Measurements from ENCODE around the gene EIF4A3. TPM values are rescaled to one million over a fixed set of nuclear protein-coding genes. Genes with fewer than 3 reads are reported as not detected.

The EIF4A3 gene
- total and polyA plus RNA-seq, 2 donors: 76.3 to 116 TPM

DNA sequence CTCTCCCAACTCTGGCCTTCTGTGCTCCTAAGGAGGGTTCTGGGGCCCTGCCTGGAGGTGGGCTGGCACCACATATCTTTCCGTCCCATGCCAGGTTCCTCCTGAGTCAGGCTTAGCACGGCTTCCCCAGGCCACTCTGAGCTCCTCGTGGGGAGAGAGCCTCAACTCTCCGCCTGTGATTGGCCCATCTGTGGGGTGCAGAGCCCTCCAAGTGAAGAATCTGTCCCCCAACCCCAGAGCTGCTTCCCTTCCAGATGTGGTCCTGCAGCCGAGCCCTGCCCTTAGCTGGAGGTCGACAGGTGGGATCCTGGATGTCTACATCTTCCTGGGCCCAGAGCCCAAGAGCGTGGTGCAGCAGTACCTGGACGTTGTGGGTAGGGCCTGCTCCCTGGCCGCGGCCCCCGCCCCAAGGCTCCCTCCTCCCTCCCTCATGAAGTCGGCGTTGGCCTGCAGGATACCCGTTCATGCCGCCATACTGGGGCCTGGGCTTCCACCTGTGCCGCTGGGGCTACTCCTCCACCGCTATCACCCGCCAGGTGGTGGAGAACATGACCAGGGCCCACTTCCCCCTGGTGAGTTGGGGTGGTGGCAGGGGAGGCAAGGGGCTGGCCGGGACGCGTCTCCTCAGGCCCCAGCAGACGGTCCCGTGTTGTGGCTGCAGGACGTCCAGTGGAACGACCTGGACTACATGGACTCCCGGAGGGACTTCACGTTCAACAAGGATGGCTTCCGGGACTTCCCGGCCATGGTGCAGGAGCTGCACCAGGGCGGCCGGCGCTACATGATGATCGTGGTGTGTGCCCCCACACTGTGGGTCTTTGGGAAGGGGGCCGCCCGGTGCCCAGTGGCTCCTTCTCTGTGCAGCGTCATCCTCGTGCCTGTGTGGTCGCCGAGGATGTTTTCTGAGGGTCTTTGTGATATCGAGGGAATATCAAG lies 38.6 kb downstream of the EIF4A3 start:
- DNase-seq (ENCODE audit: low read depth in 6 of 9, low spot score in 9 of 9): no peak
- Histone ChIP-seq H3K4me1 (ENCODE audit: control insufficient read depth in 2 of 2, insufficient read depth in 2 of 2, low read length in 2 of 2) (peaks cover 0 to 20% of the 10 kb centered on the region in 2 donors), H3K36me3 (ENCODE audit: control insufficient read depth in 2 of 2, insufficient read depth in 2 of 2, low read length in 1 of 2) (no peaks in the 10 kb centered on the region), H3K4me3 (ENCODE audit: low read length in 2 of 2) (no peak overlapping the region), H3K9me3 (ENCODE audit: control insufficient read depth in 2 of 2, insufficient read depth in 1 of 2, low read length in 1 of 2) (no peaks in the 10 kb centered on the region), H3K27me3 (ENCODE audit: control insufficient read depth in 2 of 2, insufficient read depth in 1 of 2, low read length in 1 of 2) (no peaks in the 10 kb centered on the region), H3K27ac (ENCODE audit: low read depth in 1 of 2, low read length in 1 of 2) (no peak overlapping the region)
- 94% methylated on average over 40 of the region's 40 CpGs for WGBS

DNA sequence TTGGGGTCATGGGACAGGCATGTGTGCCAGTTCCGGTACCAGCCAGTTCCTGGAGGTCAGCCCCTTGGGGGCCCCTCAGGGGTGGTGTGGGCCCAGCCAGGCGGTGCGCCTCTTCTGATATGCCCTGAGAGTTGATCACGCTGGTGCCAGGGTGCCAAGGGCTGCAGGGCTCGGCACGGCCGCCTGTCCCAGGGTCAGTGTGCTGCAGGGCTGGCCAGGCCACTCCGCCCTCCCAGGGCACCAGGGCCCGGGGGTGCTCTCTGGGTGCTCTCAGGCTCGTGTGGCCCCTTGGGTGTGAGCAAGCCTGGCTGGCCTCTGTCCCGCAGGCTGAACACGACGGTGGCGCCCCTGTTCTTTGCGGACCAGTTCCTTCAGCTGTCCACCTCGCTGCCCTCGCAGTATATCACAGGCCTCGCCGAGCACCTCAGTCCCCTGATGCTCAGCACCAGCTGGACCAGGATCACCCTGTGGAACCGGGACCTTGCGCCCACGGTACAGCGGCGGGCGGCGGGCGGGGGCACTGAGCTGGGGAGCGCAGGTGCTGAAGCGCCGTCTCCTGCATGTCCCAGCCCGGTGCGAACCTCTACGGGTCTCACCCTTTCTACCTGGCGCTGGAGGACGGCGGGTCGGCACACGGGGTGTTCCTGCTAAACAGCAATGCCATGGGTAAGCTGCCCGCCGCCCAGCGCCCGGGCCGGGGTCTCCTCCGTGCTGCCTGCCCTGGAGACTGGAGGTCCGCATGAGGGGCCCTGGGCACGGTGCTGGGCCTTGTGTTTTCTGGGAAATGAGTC lies 39.5 kb downstream of the EIF4A3 start:
- no peak overlapping the region for H3K4me3 ChIP-seq (ENCODE audit: low read length in 2 of 2)
- H3K9me3 ChIP-seq (ENCODE audit: control insufficient read depth in 2 of 2, insufficient read depth in 1 of 2, low read length in 1 of 2): peaks cover 0 to under 1% of the 10 kb centered on the region in 2 donors
- 96% methylated on average over 46 of the region's 46 CpGs for WGBS
- H3K36me3 ChIP-seq (ENCODE audit: control insufficient read depth in 2 of 2, insufficient read depth in 2 of 2, low read length in 1 of 2): no peaks in the 10 kb centered on the region
- H3K4me1 ChIP-seq (ENCODE audit: control insufficient read depth in 2 of 2, insufficient read depth in 2 of 2, low read length in 2 of 2): peaks cover 0 to 28% of the 10 kb centered on the region in 2 donors
- no peak overlapping the region for H3K27ac ChIP-seq (ENCODE audit: low read depth in 1 of 2, low read length in 1 of 2)
- DNase-seq (ENCODE audit: low read depth in 6 of 9, low spot score in 9 of 9): no peak
- no peaks in the 10 kb centered on the region for H3K27me3 ChIP-seq (ENCODE audit: control insufficient read depth in 2 of 2, insufficient read depth in 1 of 2, low read length in 1 of 2)

DNA sequence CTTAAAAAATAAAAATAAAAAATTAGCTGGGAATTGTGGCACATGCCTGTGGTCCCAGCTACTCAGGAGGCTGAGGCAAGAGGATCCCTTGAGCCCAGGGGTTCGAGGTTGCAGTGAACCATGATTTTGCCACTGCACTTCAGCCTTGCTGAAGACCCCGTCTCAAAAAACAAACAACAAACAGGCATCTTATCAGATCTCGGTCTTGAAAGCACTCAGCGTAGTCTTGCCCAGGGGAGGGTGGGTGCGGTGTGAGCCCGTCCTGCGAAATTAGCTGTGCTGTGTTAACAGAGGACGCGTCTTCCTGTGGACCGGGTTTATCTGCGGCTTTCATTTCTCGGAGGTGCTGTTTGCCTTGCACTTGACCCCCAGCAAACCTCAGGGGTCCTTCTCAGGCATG lies 40.2 kb downstream of the EIF4A3 start:
- peaks cover 0 to 4% of the 10 kb centered on the region in 2 donors for H3K27me3 ChIP-seq (ENCODE audit: control insufficient read depth in 2 of 2, insufficient read depth in 1 of 2, low read length in 1 of 2)
- peaks cover 0 to 3% of the 10 kb centered on the region in 2 donors for H3K9me3 ChIP-seq (ENCODE audit: control insufficient read depth in 2 of 2, insufficient read depth in 1 of 2, low read length in 1 of 2)
- no peak for DNase-seq (ENCODE audit: low read depth in 6 of 9, low spot score in 9 of 9)
- no peaks in the 10 kb centered on the region for H3K36me3 ChIP-seq (ENCODE audit: control insufficient read depth in 2 of 2, insufficient read depth in 2 of 2, low read length in 1 of 2)
- 93% methylated on average over 12 of the region's 12 CpGs for WGBS
- no peak overlapping the region for H3K27ac ChIP-seq (ENCODE audit: low read depth in 1 of 2, low read length in 1 of 2)
- H3K4me3 ChIP-seq (ENCODE audit: low read length in 2 of 2): no peak overlapping the region
- peaks cover 0 to 35% of the 10 kb centered on the region in 2 donors for H3K4me1 ChIP-seq (ENCODE audit: control insufficient read depth in 2 of 2, insufficient read depth in 2 of 2, low read length in 2 of 2)

DNA sequence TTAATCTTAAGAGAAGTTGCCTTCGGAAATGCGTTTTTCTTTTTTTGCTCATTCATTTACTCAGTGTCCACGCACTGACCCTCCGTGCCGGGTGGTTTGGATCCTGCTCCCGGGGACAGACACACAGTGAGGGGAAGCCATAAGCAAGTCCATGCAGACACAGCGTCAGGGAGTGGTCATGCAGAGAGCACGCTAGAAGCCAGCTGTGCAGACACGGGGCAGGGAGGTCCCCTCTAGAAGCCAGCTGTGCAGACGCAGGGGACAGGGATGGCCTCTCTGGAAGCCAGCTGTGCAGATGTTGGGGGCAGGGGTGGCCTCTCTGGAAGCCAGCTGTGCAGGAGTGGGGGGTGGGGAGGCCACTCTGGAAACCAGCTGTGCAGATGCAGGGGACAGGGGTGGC lies 40.8 kb downstream of the EIF4A3 start:
- Histone ChIP-seq H3K36me3 (ENCODE audit: control insufficient read depth in 2 of 2, insufficient read depth in 2 of 2, low read length in 1 of 2) (no peaks in the 10 kb centered on the region), H3K9me3 (ENCODE audit: control insufficient read depth in 2 of 2, insufficient read depth in 1 of 2, low read length in 1 of 2) (peaks cover 0 to 3% of the 10 kb centered on the region in 2 donors), H3K27ac (ENCODE audit: low read depth in 1 of 2, low read length in 1 of 2) (no peak overlapping the region), H3K27me3 (ENCODE audit: control insufficient read depth in 2 of 2, insufficient read depth in 1 of 2, low read length in 1 of 2) (peaks cover 0 to 4% of the 10 kb centered on the region in 2 donors), H3K4me1 (ENCODE audit: control insufficient read depth in 2 of 2, insufficient read depth in 2 of 2, low read length in 2 of 2) (peaks cover 0 to 36% of the 10 kb centered on the region in 2 donors), H3K4me3 (ENCODE audit: low read length in 2 of 2) (no peak overlapping the region)
- WGBS: 86% methylated on average over 10 of the region's 10 CpGs
- no peak for DNase-seq (ENCODE audit: low read depth in 6 of 9, low spot score in 9 of 9)

DNA sequence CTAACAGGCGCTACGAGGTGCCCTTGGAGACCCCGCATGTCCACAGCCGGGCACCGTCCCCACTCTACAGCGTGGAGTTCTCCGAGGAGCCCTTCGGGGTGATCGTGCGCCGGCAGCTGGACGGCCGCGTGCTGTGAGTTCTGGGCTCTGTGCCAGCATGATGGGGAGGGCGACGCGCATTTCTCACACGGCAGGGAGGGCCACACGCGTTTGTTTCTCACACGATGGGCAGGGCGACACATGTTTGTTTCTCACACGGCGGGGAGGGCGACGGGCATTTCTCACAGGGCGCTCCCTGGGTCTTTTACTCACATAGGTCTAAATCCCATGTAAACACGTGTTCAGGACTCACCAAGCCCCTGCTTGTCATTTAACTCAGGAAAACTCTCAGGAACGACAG lies 41.2 kb downstream of the EIF4A3 start:
- H3K36me3 ChIP-seq (ENCODE audit: control insufficient read depth in 2 of 2, insufficient read depth in 2 of 2, low read length in 1 of 2): no peaks in the 10 kb centered on the region
- 89% methylated on average over 29 of the region's 29 CpGs for WGBS
- no peak for DNase-seq (ENCODE audit: low read depth in 6 of 9, low spot score in 9 of 9)
- peaks cover 0 to 3% of the 10 kb centered on the region in 2 donors for H3K9me3 ChIP-seq (ENCODE audit: control insufficient read depth in 2 of 2, insufficient read depth in 1 of 2, low read length in 1 of 2)
- H3K27ac ChIP-seq (ENCODE audit: low read depth in 1 of 2, low read length in 1 of 2): no peak overlapping the region
- peaks cover 0 to 4% of the 10 kb centered on the region in 2 donors for H3K27me3 ChIP-seq (ENCODE audit: control insufficient read depth in 2 of 2, insufficient read depth in 1 of 2, low read length in 1 of 2)
- no peak overlapping the region for H3K4me3 ChIP-seq (ENCODE audit: low read length in 2 of 2)
- peaks cover 0 to 39% of the 10 kb centered on the region in 2 donors for H3K4me1 ChIP-seq (ENCODE audit: control insufficient read depth in 2 of 2, insufficient read depth in 2 of 2, low read length in 2 of 2)

DNA sequence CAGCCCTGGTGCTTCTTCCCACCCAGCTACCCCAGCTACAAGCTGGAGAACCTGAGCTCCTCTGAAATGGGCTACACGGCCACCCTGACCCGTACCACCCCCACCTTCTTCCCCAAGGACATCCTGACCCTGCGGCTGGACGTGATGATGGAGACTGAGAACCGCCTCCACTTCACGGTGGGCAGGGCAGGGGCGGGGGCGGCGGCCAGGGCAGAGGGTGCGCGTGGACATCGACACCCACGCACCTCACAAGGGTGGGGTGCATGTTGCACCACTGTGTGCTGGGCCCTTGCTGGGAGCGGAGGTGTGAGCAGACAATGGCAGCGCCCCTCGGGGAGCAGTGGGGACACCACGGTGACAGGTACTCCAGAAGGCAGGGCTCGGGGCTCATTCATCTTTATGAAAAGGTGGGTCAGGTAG lies 42.0 kb downstream of the EIF4A3 start:
- Histone ChIP-seq H3K4me3 (ENCODE audit: low read length in 2 of 2) (no peak overlapping the region), H3K4me1 (ENCODE audit: control insufficient read depth in 2 of 2, insufficient read depth in 2 of 2, low read length in 2 of 2) (peaks cover 4 to 47% of the 10 kb centered on the region in 2 donors), H3K36me3 (ENCODE audit: control insufficient read depth in 2 of 2, insufficient read depth in 2 of 2, low read length in 1 of 2) (no peaks in the 10 kb centered on the region), H3K27me3 (ENCODE audit: control insufficient read depth in 2 of 2, insufficient read depth in 1 of 2, low read length in 1 of 2) (peaks cover 0 to 4% of the 10 kb centered on the region in 2 donors), H3K9me3 (ENCODE audit: control insufficient read depth in 2 of 2, insufficient read depth in 1 of 2, low read length in 1 of 2) (peaks cover 0 to 3% of the 10 kb centered on the region in 2 donors), H3K27ac (ENCODE audit: low read depth in 1 of 2, low read length in 1 of 2) (no peak overlapping the region)
- no peak for DNase-seq (ENCODE audit: low read depth in 6 of 9, low spot score in 9 of 9)
- WGBS: 97% methylated on average over 18 of the region's 18 CpGs

DNA sequence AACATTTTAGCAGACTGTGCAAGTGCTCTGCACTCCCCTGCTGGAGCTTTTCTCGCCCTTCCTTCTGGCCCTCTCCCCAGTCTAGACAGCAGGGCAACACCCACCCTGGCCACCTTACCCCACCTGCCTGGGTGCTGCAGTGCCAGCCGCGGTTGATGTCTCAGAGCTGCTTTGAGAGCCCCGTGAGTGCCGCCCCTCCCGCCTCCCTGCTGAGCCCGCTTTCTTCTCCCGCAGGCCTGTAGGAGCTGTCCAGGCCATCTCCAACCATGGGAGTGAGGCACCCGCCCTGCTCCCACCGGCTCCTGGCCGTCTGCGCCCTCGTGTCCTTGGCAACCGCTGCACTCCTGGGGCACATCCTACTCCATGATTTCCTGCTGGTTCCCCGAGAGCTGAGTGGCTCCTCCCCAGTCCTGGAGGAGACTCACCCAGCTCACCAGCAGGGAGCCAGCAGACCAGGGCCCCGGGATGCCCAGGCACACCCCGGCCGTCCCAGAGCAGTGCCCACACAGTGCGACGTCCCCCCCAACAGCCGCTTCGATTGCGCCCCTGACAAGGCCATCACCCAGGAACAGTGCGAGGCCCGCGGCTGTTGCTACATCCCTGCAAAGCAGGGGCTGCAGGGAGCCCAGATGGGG lies 42.5 kb downstream of the EIF4A3 start:
- H3K4me3 ChIP-seq (ENCODE audit: low read length in 2 of 2): no peak overlapping the region
- no peaks in the 10 kb centered on the region for H3K36me3 ChIP-seq (ENCODE audit: control insufficient read depth in 2 of 2, insufficient read depth in 2 of 2, low read length in 1 of 2)
- WGBS: 95% methylated on average over 26 of the region's 26 CpGs
- peaks cover 4 to 52% of the 10 kb centered on the region in 2 donors for H3K4me1 ChIP-seq (ENCODE audit: control insufficient read depth in 2 of 2, insufficient read depth in 2 of 2, low read length in 2 of 2)
- H3K27ac ChIP-seq (ENCODE audit: low read depth in 1 of 2, low read length in 1 of 2): no peak overlapping the region
- peaks cover 0 to 4% of the 10 kb centered on the region in 2 donors for H3K9me3 ChIP-seq (ENCODE audit: control insufficient read depth in 2 of 2, insufficient read depth in 1 of 2, low read length in 1 of 2)
- DNase-seq (ENCODE audit: low read depth in 6 of 9, low spot score in 9 of 9): no peak
- peaks cover 0 to 6% of the 10 kb centered on the region in 2 donors for H3K27me3 ChIP-seq (ENCODE audit: control insufficient read depth in 2 of 2, insufficient read depth in 1 of 2, low read length in 1 of 2)

DNA sequence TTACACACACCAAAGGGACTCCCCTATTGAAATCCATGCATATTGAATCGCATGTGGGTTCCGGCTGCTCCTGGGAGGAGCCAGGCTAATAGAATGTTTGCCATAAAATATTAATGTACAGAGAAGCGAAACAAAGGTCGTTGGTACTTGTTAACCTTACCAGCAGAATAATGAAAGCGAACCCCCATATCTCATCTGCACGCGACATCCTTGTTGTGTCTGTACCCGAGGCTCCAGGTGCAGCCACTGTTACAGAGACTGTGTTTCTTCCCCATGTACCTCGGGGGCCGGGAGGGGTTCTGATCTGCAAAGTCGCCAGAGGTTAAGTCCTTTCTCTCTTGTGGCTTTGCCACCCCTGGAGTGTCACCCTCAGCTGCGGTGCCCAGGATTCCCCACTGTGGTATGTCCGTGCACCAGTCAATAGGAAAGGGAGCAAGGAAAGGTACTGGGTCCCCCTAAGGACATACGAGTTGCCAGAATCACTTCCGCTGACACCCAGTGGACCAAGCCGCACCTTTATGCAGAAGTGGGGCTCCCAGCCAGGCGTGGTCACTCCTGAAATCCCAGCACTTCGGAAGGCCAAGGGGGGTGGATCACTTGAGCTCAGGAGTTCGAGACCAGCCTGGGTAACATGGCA lies 43.4 kb downstream of the EIF4A3 start:
- Histone ChIP-seq H3K4me3 (ENCODE audit: low read length in 2 of 2) (no peak overlapping the region), H3K36me3 (ENCODE audit: control insufficient read depth in 2 of 2, insufficient read depth in 2 of 2, low read length in 1 of 2) (no peaks in the 10 kb centered on the region), H3K27me3 (ENCODE audit: control insufficient read depth in 2 of 2, insufficient read depth in 1 of 2, low read length in 1 of 2) (peaks cover 0 to 6% of the 10 kb centered on the region in 2 donors), H3K9me3 (ENCODE audit: control insufficient read depth in 2 of 2, insufficient read depth in 1 of 2, low read length in 1 of 2) (peaks cover 0 to 6% of the 10 kb centered on the region in 2 donors), H3K4me1 (ENCODE audit: control insufficient read depth in 2 of 2, insufficient read depth in 2 of 2, low read length in 2 of 2) (peaks cover 6 to 48% of the 10 kb centered on the region in 2 donors), H3K27ac (ENCODE audit: low read depth in 1 of 2, low read length in 1 of 2) (no peak overlapping the region)
- DNase-seq (ENCODE audit: low read depth in 6 of 9, low spot score in 9 of 9): no peak
- WGBS: 77% methylated on average over 19 of the region's 19 CpGs
